ENCODE results near the gene RIN1. TPM values are rescaled to one million over a fixed set of nuclear protein-coding genes. Genes with fewer than 3 reads are reported as not detected.
"Not testable (repeated sequence)": the region's sequence is repeated elsewhere in the genome, so short reads cannot be mapped to it uniquely, and the experiment has no call there.

The RIN1 gene
- polyA plus RNA-seq, 3 donors from 2014 or later = 0.17 to 0.20 TPM; not detected in 1

DNA sequence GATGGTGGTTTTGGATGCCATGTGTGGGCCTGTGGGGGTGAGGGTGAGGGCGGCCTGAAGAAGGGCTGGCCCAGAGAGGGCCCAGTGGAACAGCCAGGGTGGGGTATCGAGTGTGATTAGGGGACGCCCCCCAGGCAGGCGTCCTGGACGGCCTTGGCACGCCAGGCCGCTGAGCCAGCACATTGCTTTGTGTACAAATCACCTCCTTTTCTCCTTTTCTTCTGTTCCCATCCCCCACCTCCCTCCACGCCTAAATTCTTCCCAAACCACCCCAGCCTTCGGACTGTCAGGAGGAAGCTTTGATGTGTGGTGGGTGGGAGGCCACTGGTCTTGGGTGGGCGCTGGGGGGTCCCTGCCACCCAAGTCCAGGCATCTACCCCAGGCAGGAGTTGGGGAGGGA, 11.6 kb downstream of the RIN1 start:
- H3K9me3 Mint-ChIP-seq = peaks cover 0 to 5% (median 2%) of the 10 kb centered on the region in 6 donors
- H3K4me3 Mint-ChIP-seq = no peak overlapping the region
- no peak for DNase-seq
- peaks cover 0 to 17% (median 6%) of the 10 kb centered on the region in 3 donors for H3K27me3 Mint-ChIP-seq (ENCODE audit: low read depth in 3 of 3)
- peaks cover 22 to 34% of the 10 kb centered on the region in 2 donors for H3K4me1 Mint-ChIP-seq
- H3K36me3 Mint-ChIP-seq = no peaks in the 10 kb centered on the region
- H3K27ac Mint-ChIP-seq = peak overlapping the region in 3 of 6 donors; percentile 12 to 21 (median 19)

DNA sequence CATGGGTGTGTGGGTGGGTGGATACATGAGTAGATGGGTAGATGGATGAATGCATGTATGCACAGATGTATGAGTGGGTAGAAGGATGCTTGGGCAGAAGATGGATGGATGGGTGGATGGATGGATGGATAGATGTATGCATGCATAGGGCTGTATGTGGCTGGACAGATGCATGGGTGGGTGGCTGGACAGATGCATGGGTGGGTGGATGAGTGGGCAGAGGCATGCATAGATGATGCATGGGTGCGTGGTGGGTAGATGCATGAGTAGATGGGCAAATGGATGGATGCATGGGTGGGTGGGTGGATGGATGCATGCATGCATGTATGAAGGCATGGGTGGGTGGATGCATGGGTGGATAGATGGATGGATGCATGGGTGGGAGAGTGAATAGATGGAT, 12.6 kb downstream of the RIN1 start:
- H3K4me3 Mint-ChIP-seq = no peak overlapping the region

DNA sequence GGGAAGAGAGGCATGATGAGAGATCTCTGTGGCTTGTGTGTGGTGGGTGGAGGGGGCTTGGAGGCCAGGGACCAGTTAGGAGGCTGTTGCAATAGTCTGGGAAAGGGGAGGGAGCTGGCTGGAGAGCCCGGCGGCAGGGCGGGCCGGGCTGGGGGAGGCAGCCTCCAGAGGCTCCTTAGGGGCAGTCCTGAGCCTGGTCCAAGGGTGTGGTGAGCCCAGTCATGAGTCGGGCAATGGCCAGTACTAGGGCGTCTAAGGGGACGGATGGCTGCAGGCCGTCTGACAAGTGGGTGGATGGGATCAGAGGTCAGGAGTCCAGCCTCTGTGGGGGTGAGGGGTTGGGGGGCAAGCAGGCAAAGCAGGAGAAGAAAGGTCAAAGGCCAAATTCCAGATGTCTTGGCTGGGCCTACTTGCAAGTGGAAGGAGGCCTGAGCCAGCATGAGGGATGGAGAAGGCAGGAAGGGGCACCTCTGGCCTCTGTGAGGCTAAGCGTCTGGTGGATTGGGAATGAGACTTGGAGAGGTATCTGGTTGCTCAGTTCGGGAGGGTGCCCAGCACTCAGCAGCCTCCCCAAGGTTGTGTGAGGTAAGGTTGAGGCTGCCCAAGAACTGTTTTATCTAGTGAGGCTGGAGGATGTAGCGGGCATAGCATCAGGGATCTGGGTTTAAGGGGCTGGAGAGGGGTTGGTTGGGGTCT, 13.4 kb downstream of the RIN1 start:
- H3K27me3 Mint-ChIP-seq (ENCODE audit: low read depth in 3 of 3) = peaks cover 5 to 10% (median 10%) of the 10 kb centered on the region in 3 donors
- H3K27ac Mint-ChIP-seq = peak overlapping the region in 1 of 6 donors; percentile 30
- H3K4me1 Mint-ChIP-seq = peaks cover 9 to 29% of the 10 kb centered on the region in 2 donors
- DNase-seq = no peak
- H3K36me3 Mint-ChIP-seq = no peaks in the 10 kb centered on the region
- no peak overlapping the region for H3K4me3 Mint-ChIP-seq
- H3K9me3 Mint-ChIP-seq = peaks cover 0 to 5% (median 2%) of the 10 kb centered on the region in 6 donors

More for the DNA sequence above, 12.6 kb downstream of the RIN1 start:
- no peak for DNase-seq
- peaks cover 17 to 29% of the 10 kb centered on the region in 2 donors for H3K4me1 Mint-ChIP-seq
- peaks cover 1 to 18% (median 12%) of the 10 kb centered on the region in 3 donors for H3K27me3 Mint-ChIP-seq (ENCODE audit: low read depth in 3 of 3)
- no peak overlapping the region for H3K27ac Mint-ChIP-seq
- no peaks in the 10 kb centered on the region for H3K36me3 Mint-ChIP-seq
- peaks cover 0 to 5% (median 2%) of the 10 kb centered on the region in 6 donors for H3K9me3 Mint-ChIP-seq

DNA sequence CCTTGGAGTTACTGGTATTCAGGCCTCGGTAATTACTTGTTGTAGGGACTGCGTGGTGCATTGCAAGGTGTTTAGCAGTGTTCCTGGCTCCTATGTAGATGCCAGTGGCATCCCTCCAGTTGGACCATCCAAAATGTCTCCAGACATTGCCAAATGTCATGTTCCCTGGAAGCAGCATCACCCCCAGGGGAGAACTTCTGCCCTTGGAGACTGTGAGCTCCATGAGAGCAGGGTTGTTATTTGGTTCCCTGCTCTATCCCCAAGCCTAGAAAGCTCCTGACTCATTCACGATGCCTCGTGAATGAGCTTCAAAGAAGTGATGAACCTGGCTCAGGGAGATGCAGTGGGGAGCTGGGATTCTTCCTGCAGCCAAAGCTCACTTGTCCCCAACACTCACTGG, 14.6 kb downstream of the RIN1 start:
- DNase-seq = no peak
- peaks cover 0 to 5% (median 2%) of the 10 kb centered on the region in 6 donors for H3K9me3 Mint-ChIP-seq
- H3K4me1 Mint-ChIP-seq = peaks cover 5 to 27% of the 10 kb centered on the region in 2 donors
- H3K36me3 Mint-ChIP-seq = no peaks in the 10 kb centered on the region
- no peak overlapping the region for H3K4me3 Mint-ChIP-seq
- peak overlapping the region in 1 of 6 donors; percentile 30 for H3K27ac Mint-ChIP-seq
- H3K27me3 Mint-ChIP-seq (ENCODE audit: low read depth in 3 of 3) = peaks cover 8 to 9% (median 9%) of the 10 kb centered on the region in 3 donors

DNA sequence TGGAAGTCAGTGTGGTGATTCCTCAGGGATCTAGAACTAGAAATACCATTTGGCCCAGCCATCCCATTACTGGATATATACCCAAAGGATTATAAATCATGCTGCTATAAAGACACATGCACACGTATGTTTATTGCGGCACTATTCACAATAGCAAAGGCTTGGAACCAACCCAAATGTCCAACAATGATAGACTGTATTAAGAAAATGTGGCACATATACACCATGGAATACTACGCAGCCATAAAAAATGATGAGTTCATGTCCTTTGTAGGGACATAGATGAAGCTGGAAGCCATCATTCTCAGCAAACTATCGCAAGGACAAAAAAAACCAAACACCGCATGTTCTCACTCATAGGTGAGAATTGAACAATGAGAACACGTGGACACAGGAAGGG, 15.5 kb downstream of the RIN1 start:
- not testable (repeated sequence) for H3K36me3 Mint-ChIP-seq

DNA sequence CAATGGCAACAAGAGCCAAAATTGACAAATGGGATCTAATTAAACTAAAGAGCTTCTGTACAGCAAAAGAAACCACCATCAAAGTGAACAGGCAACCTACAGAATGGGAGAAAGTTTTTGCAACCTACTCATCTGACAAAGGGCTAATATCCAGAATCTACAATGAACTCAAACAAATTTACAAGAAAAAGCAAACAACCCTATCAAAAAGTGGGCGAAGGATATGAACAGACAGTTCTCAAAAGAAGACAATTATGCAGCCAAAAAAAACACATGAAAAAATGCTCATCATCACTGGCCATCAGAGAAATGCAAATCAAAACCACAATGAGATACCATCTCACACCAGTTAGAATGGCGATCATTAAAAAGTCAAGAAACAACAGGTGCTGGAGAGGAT, 15.9 kb downstream of the RIN1 start:
- peak overlapping the region in 1 of 5 donors; percentile 2 for H3K4me3 Mint-ChIP-seq
- H3K27ac Mint-ChIP-seq = peak overlapping the region in 3 of 6 donors; percentile 32 to 53 (median 42)
- not testable (repeated sequence) for H3K36me3 Mint-ChIP-seq, H3K9me3 Mint-ChIP-seq, DNase-seq
- H3K4me1 Mint-ChIP-seq = peaks cover 5 to 22% of the 10 kb centered on the region in 2 donors
- H3K27me3 Mint-ChIP-seq (ENCODE audit: low read depth in 3 of 3) = peaks cover 10 to 14% (median 12%) of the 10 kb centered on the region in 3 donors

More for the DNA sequence above, 15.5 kb downstream of the RIN1 start:
- DNase-seq, H3K27ac Mint-ChIP-seq, H3K4me3 Mint-ChIP-seq, H3K9me3 Mint-ChIP-seq: not testable (repeated sequence)
- Mint-ChIP-seq H3K27me3 (ENCODE audit: low read depth in 3 of 3) (peaks cover 8 to 12% (median 11%) of the 10 kb centered on the region in 3 donors), H3K4me1 (peaks cover 5 to 21% of the 10 kb centered on the region in 2 donors)

DNA sequence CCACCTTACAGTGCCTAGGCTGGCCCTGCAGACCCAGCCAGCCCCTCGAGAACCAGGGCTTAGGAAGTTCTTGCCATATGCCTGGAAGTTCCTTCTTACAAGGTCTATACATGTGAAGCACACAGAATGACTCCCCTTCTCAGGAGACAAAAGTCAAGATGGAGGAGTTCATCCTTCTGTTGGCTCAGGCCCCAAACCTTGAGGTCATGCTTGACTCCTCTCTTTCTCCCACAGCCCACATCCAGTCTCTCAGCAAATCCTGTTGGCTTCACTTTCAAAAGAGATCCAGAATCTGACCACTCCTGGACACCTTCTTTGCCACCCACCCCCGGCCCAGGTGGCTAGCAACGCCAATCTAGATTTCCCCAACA, 17.6 kb downstream of the RIN1 start:
- H3K4me3 Mint-ChIP-seq = peak overlapping the region in 1 of 5 donors; percentile 46
- peaks cover 5 to 27% of the 10 kb centered on the region in 2 donors for H3K4me1 Mint-ChIP-seq
- no peak for DNase-seq
- H3K27ac Mint-ChIP-seq = peak overlapping the region in 5 of 6 donors; percentile 7 to 84 (median 56)
- no peaks in the 10 kb centered on the region for H3K36me3 Mint-ChIP-seq
- H3K9me3 Mint-ChIP-seq = peaks cover 0 to 5% (median 2%) of the 10 kb centered on the region in 6 donors
- H3K27me3 Mint-ChIP-seq (ENCODE audit: low read depth in 3 of 3) = peaks cover 7 to 20% (median 12%) of the 10 kb centered on the region in 3 donors

DNA sequence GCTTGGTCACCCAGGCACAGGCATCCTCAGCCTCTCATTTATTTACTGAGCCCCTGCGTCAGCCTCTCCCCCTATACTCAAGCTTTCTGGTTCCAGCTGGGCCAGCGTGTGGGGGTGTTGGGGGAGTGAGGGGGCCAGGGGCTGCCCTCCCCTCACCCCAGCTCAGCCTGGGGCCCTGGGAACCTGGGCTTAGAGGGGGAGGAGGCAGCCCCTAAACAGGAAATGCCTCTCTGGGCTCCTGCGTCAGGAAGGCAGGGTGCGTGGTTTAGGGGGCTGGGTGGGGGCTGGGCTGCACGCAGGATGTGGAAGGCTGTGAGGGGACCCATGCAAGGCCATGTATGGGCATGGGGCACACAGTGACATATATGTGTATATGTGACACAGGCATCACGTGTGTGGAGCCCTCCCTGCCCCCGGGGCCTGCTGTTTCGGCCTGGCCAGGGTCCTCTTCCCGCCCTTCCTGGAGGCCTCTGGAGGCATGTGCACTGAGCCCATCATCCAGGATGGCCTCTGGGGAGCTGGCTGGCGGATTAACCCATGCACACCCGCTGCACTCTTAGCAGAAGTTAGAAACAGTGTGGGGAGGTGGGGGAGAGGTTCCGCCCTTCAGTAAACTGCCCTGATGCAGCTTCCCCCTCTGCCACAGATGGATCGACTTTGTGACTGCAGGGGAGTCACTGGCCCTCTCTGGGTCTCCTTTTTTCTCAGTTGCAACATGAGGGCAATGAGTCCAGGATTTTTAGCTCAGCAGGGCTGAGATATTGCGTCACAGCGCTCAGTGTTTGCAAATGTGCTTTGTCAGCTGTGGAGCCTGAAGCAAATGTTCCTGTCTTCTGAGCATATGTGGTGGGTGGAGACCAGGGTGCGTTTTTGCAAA, 18.3 kb downstream of the RIN1 start:
- Mint-ChIP-seq H3K9me3 (peaks cover 0 to 5% (median 2%) of the 10 kb centered on the region in 6 donors), H3K36me3 (no peaks in the 10 kb centered on the region), H3K27me3 (ENCODE audit: low read depth in 3 of 3) (peaks cover 7 to 20% (median 12%) of the 10 kb centered on the region in 3 donors), H3K4me1 (peaks cover 5 to 27% of the 10 kb centered on the region in 2 donors), H3K27ac (peak overlapping the region in 5 of 6 donors; percentile 56 to 91 (median 62)), H3K4me3 (peak overlapping the region in 2 of 5 donors; percentile 29 to 58)
- peak; percentile 57 to 65 (median 60) for DNase-seq

DNA sequence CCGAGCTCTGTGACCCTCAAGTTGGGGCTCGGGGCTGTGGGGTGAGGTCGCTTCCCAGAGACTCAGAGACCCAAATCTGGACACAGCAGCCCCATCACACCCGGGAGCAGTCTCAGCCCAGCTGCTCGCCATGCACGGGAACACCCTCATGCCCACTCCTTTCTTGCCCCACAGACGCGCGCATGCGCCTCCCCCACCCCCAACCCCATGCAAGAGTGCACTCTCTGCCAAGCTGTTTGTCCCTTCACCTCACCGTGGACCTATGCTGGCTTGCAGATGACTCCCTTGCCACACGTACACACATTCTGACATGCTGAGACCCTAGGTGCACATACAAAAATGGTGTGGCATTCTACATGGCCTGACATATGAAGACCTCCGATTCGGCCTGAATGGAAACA, 18.9 kb downstream of the RIN1 start:
- Mint-ChIP-seq H3K27ac (peak overlapping the region in 5 of 6 donors; percentile 56 to 91 (median 62)), H3K4me1 (peaks cover 8 to 29% of the 10 kb centered on the region in 2 donors), H3K9me3 (peaks cover 0 to 5% (median 2%) of the 10 kb centered on the region in 6 donors), H3K4me3 (peak overlapping the region in 2 of 5 donors; percentile 29 to 58), H3K36me3 (no peaks in the 10 kb centered on the region), H3K27me3 (ENCODE audit: low read depth in 3 of 3) (peaks cover 11 to 25% (median 14%) of the 10 kb centered on the region in 3 donors)
- DNase-seq = no peak

DNA sequence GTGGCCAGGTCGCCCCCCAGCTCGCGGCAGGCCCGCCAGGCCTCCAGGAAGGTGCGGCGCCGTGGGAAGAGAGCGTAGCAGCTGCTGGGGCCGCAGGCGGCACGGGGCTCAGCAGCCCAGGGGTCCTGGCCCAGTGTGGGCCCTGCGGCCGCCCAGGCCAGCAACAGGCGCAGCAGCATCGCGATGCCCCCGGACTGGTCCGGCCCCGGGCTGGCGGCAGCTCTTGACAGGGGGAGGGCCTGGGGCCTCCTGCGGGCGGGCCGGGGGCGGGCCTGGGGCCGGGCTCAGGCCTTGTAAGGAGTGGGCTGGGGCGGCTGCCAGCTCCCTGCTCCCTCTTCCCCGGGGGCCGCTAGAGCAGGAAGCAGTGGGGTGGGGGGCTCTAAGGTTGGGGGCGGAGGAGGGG, 19.4 kb downstream of the RIN1 start, which contains the start of gene CD248:
Gene CD248 (minus strand): TSS at position 196 of the 403 bp plus-strand sequence. CDS start 17 bp downstream, at position 179.
- DNase-seq = no peak
- H3K36me3 Mint-ChIP-seq = no peaks in the 10 kb centered on the region
- H3K4me3 Mint-ChIP-seq = peak within 1 kb of the TSS in 2 of 5 donors; percentile 29 to 58
- peaks cover 12 to 25% (median 16%) of the 10 kb centered on the region in 3 donors for H3K27me3 Mint-ChIP-seq (ENCODE audit: low read depth in 3 of 3)
- peak within 1 kb of the TSS in 5 of 6 donors; percentile 56 to 91 (median 73) for H3K27ac Mint-ChIP-seq
- peaks cover 0 to 5% (median 2%) of the 10 kb centered on the region in 6 donors for H3K9me3 Mint-ChIP-seq
- H3K4me1 Mint-ChIP-seq = peaks cover 13 to 32% of the 10 kb centered on the region in 2 donors

DNA sequence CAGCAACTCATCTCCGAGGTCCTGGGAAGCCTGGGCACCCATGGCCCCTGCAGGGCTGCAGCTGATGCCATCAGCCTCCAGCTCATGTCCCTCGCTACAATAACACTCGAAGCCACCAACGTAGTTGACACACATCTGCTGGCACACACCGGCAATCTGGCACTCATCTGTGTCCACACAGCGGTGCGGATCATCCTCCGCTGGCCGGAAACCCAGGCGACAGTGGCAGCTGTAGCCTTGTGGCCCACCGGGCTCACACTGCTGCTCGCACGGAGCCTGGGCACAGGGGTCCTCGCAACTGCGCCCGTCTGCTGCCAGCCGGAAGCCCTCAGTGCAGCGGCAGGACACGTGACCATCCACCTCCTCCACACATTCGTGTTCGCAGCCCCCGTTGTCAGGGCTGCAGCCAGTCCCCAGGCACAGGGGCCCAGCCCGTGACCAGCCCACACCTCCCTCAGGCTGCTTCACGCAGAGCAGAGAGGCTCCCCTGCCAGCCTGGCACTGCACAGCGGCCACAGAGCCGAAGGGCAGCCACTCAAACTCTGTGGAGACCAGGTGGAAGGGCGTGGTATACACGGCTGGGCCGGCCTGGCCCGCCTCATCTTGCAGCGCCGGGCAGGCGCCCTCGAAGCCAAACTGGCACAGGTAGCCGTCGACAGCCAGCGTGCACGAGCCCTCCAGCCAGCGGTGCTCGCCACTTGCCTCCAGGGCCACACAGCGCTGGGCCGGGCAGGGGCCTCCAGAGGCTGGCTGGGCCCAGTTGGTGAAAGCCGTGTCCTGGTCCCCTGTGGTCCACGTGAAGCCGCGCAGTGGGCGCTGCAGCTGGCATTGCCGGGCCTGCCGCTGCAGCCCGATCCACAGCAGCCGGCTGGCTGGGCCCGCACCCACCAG, 20.1 kb downstream of the RIN1 start:
- Mint-ChIP-seq H3K36me3 (no peaks in the 10 kb centered on the region), H3K4me1 (peaks cover 16 to 33% of the 10 kb centered on the region in 2 donors), H3K27me3 (ENCODE audit: low read depth in 3 of 3) (peaks cover 12 to 25% (median 17%) of the 10 kb centered on the region in 3 donors), H3K27ac (peak overlapping the region in 1 of 6 donors; percentile 73), H3K4me3 (no peak overlapping the region), H3K9me3 (peaks cover 0 to 5% (median 2%) of the 10 kb centered on the region in 6 donors)
- no peak for DNase-seq

DNA sequence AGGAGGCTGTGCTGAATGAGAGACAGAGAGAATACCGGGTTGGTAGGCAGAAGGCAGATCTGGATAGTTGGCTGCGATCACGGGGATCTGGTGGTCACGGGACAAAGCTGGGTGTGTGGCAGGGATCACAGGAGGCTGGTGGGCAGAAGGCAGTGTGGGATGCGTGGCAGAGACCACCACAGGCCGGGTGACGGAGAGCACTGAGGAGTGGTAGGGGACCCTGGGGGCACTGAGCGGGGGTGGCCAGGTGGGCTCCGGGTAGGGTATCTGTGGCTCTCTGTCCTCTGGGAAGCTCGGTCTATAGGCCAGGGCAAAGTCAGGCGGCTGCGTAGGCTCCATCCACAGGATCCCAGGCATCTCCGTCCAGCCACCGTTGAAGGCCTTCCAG, 20.7 kb downstream of the RIN1 start:
- Mint-ChIP-seq H3K4me1 (peaks cover 16 to 33% of the 10 kb centered on the region in 2 donors), H3K27ac (peak overlapping the region in 3 of 6 donors; percentile 22 to 73 (median 30)), H3K4me3 (peak overlapping the region in 1 of 5 donors; percentile 39), H3K27me3 (ENCODE audit: low read depth in 3 of 3) (peaks cover 12 to 25% (median 17%) of the 10 kb centered on the region in 3 donors), H3K36me3 (no peaks in the 10 kb centered on the region), H3K9me3 (peaks cover 0 to 5% (median 2%) of the 10 kb centered on the region in 6 donors)
- no peak for DNase-seq

All from immature natural killer cell (primary cell).